ENCODE results near the gene PTPRM.

DNA sequence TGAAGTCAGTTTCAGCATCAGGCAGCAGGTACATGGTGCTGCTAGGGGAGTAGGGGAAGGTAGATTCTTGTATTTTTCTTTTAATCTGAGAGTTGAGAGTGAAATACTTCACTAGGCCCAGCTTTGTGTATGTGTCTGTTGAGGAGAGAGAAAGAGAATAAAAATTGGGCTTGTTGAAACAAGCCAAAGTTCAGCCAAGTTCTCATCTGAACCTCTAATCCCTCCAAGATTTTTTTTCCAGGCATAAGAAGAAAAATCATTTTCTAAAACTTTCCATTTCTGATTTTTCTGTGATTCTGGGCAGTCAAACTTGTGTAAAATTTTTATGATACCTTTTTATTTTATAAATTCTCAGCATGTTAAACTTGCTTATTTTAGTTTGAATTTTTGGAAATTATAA is 55.6 kb downstream of the PTPRM start:
- TF ChIP-seq, protein P1, sequence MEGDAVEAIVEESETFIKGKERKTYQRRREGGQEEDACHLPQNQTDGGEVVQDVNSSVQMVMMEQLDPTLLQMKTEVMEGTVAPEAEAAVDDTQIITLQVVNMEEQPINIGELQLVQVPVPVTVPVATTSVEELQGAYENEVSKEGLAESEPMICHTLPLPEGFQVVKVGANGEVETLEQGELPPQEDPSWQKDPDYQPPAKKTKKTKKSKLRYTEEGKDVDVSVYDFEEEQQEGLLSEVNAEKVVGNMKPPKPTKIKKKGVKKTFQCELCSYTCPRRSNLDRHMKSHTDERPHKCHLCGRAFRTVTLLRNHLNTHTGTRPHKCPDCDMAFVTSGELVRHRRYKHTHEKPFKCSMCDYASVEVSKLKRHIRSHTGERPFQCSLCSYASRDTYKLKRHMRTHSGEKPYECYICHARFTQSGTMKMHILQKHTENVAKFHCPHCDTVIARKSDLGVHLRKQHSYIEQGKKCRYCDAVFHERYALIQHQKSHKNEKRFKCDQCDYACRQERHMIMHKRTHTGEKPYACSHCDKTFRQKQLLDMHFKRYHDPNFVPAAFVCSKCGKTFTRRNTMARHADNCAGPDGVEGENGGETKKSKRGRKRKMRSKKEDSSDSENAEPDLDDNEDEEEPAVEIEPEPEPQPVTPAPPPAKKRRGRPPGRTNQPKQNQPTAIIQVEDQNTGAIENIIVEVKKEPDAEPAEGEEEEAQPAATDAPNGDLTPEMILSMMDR (IDR thresholded peaks at IDR 0.05), result no peak
- TF ChIP-seq GATA2 (CRISPR knock-in tag; IDR thresholded peaks at IDR 0.05) (no peak), GABPA (IDR thresholded peaks at IDR 0.05; ENCODE audit: low read depth) (no peak), FOXM1 (IDR thresholded peaks at IDR 0.05; ENCODE audit: low read depth) (no peak), TAF1 (IDR thresholded peaks at IDR 0.05; ENCODE audit: borderline replicate concordance, low read depth, low read length) (no peak), RCOR1 (IDR thresholded peaks at IDR 0.05; ENCODE audit: low read length) (no peak), RFX5 (IDR thresholded peaks at IDR 0.05; ENCODE audit: low read length) (no peak)
- TF ChIP-seq, protein P2, sequence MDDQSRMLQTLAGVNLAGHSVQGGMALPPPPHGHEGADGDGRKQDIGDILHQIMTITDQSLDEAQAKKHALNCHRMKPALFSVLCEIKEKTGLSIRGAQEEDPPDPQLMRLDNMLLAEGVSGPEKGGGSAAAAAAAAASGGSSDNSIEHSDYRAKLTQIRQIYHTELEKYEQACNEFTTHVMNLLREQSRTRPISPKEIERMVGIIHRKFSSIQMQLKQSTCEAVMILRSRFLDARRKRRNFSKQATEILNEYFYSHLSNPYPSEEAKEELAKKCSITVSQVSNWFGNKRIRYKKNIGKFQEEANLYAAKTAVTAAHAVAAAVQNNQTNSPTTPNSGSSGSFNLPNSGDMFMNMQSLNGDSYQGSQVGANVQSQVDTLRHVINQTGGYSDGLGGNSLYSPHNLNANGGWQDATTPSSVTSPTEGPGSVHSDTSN (IDR thresholded peaks at IDR 0.05), result no peak
